ENCODE data around the gene AK8. TPM values are rescaled to one million over a fixed set of nuclear protein-coding genes. Genes with fewer than 3 reads are reported as not detected.

The AK8 gene
- total and polyA plus RNA-seq, 2 donors, result 1.8 to 2.3 TPM

DNA sequence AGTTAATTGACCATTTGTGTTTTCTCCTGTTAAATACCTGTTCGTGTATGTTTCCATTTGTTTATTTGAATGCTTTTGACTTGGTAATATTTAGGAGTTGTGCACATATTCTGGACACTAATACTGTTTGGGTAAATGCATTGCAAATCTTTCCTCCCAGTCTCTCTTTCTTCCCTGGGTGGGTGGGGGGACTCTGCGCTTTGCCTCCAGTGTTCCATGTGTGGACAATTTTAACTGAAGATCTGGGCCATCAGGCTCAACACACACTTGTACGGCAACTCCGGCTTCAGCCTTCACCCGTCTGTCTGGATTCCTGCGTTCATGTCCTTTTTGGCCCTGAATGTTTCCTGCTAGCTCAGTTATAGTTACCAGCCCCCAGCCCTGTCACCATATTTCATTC lies 167.8 kb downstream of the AK8 start:
- WGBS, result 90% methylated on average over 6 of the region's 6 CpGs
- no peak overlapping the region for H3K4me3 ChIP-seq (ENCODE audit: low read length in 2 of 2)
- DNase-seq (ENCODE audit: low read depth in 6 of 9, low spot score in 9 of 9), result no peak
- H3K4me1 ChIP-seq (ENCODE audit: control insufficient read depth in 2 of 2, insufficient read depth in 2 of 2, low read length in 2 of 2), result no peaks in the 10 kb centered on the region
- no peaks in the 10 kb centered on the region for H3K36me3 ChIP-seq (ENCODE audit: control insufficient read depth in 2 of 2, insufficient read depth in 2 of 2, low read length in 1 of 2)
- no peak overlapping the region for H3K27ac ChIP-seq (ENCODE audit: low read depth in 1 of 2, low read length in 1 of 2)
- peaks cover 0 to 12% of the 10 kb centered on the region in 2 donors for H3K27me3 ChIP-seq (ENCODE audit: control insufficient read depth in 2 of 2, insufficient read depth in 1 of 2, low read length in 1 of 2)
- H3K9me3 ChIP-seq (ENCODE audit: control insufficient read depth in 2 of 2, insufficient read depth in 1 of 2, low read length in 1 of 2), result no peaks in the 10 kb centered on the region

DNA sequence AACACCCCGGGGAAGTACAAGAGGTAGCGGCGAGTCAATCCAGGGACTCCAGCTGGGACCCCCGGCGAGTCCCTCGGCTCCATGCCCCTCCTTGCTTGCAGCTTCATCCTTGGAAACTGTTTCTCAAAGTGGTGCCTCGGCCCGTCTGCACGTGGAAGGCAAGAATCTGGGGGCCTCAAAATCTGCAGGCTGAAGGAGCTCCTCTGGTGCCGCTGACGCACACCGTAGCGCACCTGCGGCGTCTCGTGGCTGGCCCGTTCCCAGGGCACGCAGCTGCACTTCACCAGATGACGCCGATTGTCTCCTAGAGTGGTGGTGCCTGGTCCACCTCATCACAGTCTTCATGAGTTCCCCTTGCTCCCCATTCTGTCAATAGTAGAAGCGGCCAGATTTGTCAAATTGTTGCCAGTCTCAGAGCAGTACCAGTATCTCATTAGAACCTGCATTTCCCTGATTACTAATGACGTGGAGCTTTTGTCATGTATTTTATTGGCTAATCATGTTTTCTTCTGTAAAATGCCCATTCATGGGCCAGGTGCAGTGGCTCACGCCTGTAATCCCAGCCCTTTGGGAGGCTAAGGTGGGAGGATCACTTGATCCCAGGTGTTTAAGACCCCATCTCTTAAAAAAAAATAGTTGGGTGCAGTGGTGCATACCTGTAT lies 169.2 kb downstream of the AK8 start:
- Histone ChIP-seq H3K4me1 (ENCODE audit: control insufficient read depth in 2 of 2, insufficient read depth in 2 of 2, low read length in 2 of 2) (no peaks in the 10 kb centered on the region), H3K27me3 (ENCODE audit: control insufficient read depth in 2 of 2, insufficient read depth in 1 of 2, low read length in 1 of 2) (peaks cover 0 to 14% of the 10 kb centered on the region in 2 donors), H3K27ac (ENCODE audit: low read depth in 1 of 2, low read length in 1 of 2) (no peak overlapping the region), H3K36me3 (ENCODE audit: control insufficient read depth in 2 of 2, insufficient read depth in 2 of 2, low read length in 1 of 2) (no peaks in the 10 kb centered on the region), H3K9me3 (ENCODE audit: control insufficient read depth in 2 of 2, insufficient read depth in 1 of 2, low read length in 1 of 2) (no peaks in the 10 kb centered on the region), H3K4me3 (ENCODE audit: low read length in 2 of 2) (no peak overlapping the region)
- WGBS, result 93% methylated on average over 23 of the region's 23 CpGs
- no peak for DNase-seq (ENCODE audit: low read depth in 6 of 9, low spot score in 9 of 9)

DNA sequence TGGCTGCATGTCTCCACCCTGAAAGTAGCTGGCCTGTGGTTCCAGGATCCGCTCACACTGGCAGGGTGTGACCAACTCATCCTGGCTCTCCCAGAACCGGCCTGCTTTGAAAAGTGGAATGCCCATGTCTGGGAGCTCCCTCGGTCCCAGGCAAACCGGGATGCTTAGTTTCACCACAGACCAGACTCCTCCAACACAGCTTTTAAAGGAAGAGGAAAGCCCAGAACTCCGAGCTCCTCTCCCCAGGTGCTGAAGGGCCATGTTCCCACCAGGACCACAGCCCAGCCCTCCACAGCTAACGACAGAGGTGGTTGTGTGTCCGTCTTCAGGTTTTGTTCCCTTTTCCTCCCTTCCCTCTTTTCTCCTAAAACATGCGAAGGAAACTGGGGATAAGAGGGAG lies 169.8 kb downstream of the AK8 start:
- Histone ChIP-seq H3K9me3 (ENCODE audit: control insufficient read depth in 2 of 2, insufficient read depth in 1 of 2, low read length in 1 of 2) (no peaks in the 10 kb centered on the region), H3K36me3 (ENCODE audit: control insufficient read depth in 2 of 2, insufficient read depth in 2 of 2, low read length in 1 of 2) (no peaks in the 10 kb centered on the region), H3K4me1 (ENCODE audit: control insufficient read depth in 2 of 2, insufficient read depth in 2 of 2, low read length in 2 of 2) (no peaks in the 10 kb centered on the region), H3K27me3 (ENCODE audit: control insufficient read depth in 2 of 2, insufficient read depth in 1 of 2, low read length in 1 of 2) (peaks cover 0 to 14% of the 10 kb centered on the region in 2 donors), H3K27ac (ENCODE audit: low read depth in 1 of 2, low read length in 1 of 2) (no peak overlapping the region), H3K4me3 (ENCODE audit: low read length in 2 of 2) (no peak overlapping the region)
- 93% methylated on average over 8 of the region's 8 CpGs for WGBS
- no peak for DNase-seq (ENCODE audit: low read depth in 6 of 9, low spot score in 9 of 9)

DNA sequence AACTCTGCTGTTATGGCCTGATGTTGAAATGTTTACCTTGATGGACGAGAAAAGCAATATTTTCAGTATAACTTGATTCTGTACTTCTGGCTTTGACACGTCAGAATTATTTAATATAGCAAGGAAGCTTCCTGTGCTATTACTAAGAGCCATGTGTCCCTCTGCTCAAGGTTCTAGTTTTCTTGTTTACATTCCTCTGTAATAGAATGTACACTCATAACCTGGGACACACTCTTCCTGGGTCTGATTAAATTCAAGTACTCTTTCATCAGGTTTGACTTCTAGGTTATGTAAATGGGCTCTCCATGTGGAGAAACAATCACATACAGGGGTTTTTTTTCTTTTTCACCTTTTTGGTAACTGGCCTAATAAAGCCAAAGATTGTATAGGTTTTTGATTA lies 174.7 kb downstream of the AK8 start:
- WGBS, result 80% methylated on average over 2 of the region's 2 CpGs
- no peak overlapping the region for H3K27ac ChIP-seq (ENCODE audit: low read depth in 1 of 2, low read length in 1 of 2)
- peaks cover 0 to 3% of the 10 kb centered on the region in 2 donors for H3K27me3 ChIP-seq (ENCODE audit: control insufficient read depth in 2 of 2, insufficient read depth in 1 of 2, low read length in 1 of 2)
- H3K9me3 ChIP-seq (ENCODE audit: control insufficient read depth in 2 of 2, insufficient read depth in 1 of 2, low read length in 1 of 2), result no peaks in the 10 kb centered on the region
- DNase-seq (ENCODE audit: low read depth in 6 of 9, low spot score in 9 of 9), result no peak
- no peaks in the 10 kb centered on the region for H3K36me3 ChIP-seq (ENCODE audit: control insufficient read depth in 2 of 2, insufficient read depth in 2 of 2, low read length in 1 of 2)
- no peak overlapping the region for H3K4me3 ChIP-seq (ENCODE audit: low read length in 2 of 2)
- H3K4me1 ChIP-seq (ENCODE audit: control insufficient read depth in 2 of 2, insufficient read depth in 2 of 2, low read length in 2 of 2), result no peaks in the 10 kb centered on the region

DNA sequence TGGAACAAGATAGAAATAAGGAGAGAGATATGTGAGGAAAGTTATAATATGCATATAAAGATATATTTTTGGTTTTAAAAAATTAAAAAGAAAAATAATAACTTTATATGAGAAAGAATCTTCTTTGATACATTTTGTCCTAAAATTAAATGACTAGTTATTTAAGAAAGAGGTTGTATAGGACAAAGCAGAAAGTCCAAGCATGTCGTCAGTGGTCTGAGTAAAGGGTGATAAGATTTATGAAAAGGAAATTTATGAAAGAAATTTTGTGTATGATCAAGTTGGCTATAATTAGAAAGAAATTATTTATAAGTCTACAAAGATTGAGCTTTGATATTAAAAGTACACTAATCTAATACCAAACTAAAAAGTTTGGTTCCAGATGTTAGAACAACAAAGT lies 175.8 kb downstream of the AK8 start:
- Histone ChIP-seq H3K27ac (ENCODE audit: low read depth in 1 of 2, low read length in 1 of 2) (no peak overlapping the region), H3K4me3 (ENCODE audit: low read length in 2 of 2) (no peak overlapping the region), H3K9me3 (ENCODE audit: control insufficient read depth in 2 of 2, insufficient read depth in 1 of 2, low read length in 1 of 2) (no peaks in the 10 kb centered on the region), H3K36me3 (ENCODE audit: control insufficient read depth in 2 of 2, insufficient read depth in 2 of 2, low read length in 1 of 2) (no peaks in the 10 kb centered on the region), H3K4me1 (ENCODE audit: control insufficient read depth in 2 of 2, insufficient read depth in 2 of 2, low read length in 2 of 2) (no peaks in the 10 kb centered on the region), H3K27me3 (ENCODE audit: control insufficient read depth in 2 of 2, insufficient read depth in 1 of 2, low read length in 1 of 2) (peaks cover 0 to 3% of the 10 kb centered on the region in 2 donors)
- 33% methylated on average over 1 of the region's 1 CpG for WGBS
- DNase-seq (ENCODE audit: low read depth in 6 of 9, low spot score in 9 of 9), result no peak

DNA sequence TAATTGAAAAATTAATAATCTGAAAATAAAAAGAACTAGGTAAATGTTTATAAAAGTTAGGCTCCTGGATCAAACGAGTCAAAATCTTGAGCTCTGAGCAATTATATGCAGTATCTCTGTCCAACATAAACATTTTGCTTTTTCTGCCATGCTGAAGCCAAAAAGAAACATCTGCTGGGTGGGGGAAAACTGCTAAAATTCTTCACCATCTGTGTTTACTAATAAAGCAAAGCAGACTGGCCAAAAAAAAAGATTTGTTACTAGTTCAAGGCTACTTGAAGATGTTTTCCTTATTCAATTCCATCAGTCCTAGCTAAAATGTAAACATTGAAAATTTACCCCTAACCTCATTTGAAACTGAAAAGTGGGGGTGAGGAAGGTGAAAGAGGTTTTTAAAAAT lies 178.1 kb downstream of the AK8 start:
- WGBS, result 84% methylated on average over 1 of the region's 1 CpG

DNA sequence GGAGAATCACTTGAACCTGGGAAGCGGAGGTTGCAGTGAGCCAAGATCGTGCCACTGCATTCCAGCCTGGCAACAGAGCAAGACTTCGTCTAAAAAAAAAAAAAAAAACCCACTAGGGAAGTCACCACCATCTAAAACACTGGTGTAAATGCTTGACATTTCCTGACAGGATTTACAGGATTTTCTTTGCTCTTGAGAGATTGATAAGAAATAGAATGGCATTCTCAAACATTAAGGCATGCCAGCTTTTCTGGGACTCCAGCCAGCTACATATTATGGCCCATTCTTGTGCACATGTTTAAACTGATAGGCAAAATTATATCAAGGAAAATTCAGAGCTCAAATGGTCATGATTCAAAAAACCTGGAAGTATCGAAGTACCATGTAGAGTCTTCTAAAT lies 179.1 kb downstream of the AK8 start:
- Histone ChIP-seq H3K4me1 (ENCODE audit: control insufficient read depth in 2 of 2, insufficient read depth in 2 of 2, low read length in 2 of 2) (no peaks in the 10 kb centered on the region), H3K4me3 (ENCODE audit: low read length in 2 of 2) (no peak overlapping the region), H3K27me3 (ENCODE audit: control insufficient read depth in 2 of 2, insufficient read depth in 1 of 2, low read length in 1 of 2) (no peaks in the 10 kb centered on the region), H3K27ac (ENCODE audit: low read depth in 1 of 2, low read length in 1 of 2) (no peak overlapping the region), H3K9me3 (ENCODE audit: control insufficient read depth in 2 of 2, insufficient read depth in 1 of 2, low read length in 1 of 2) (peaks cover 0 to 6% of the 10 kb centered on the region in 2 donors), H3K36me3 (ENCODE audit: control insufficient read depth in 2 of 2, insufficient read depth in 2 of 2, low read length in 1 of 2) (no peaks in the 10 kb centered on the region)
- 61% methylated on average over 4 of the region's 4 CpGs for WGBS
- DNase-seq (ENCODE audit: low read depth in 6 of 9, low spot score in 9 of 9), result no peak

More for the DNA sequence above, 178.1 kb downstream of the AK8 start:
- no peaks in the 10 kb centered on the region for H3K4me1 ChIP-seq (ENCODE audit: control insufficient read depth in 2 of 2, insufficient read depth in 2 of 2, low read length in 2 of 2)
- H3K4me3 ChIP-seq (ENCODE audit: low read length in 2 of 2), result no peak overlapping the region
- no peak overlapping the region for H3K27ac ChIP-seq (ENCODE audit: low read depth in 1 of 2, low read length in 1 of 2)
- no peaks in the 10 kb centered on the region for H3K36me3 ChIP-seq (ENCODE audit: control insufficient read depth in 2 of 2, insufficient read depth in 2 of 2, low read length in 1 of 2)
- H3K9me3 ChIP-seq (ENCODE audit: control insufficient read depth in 2 of 2, insufficient read depth in 1 of 2, low read length in 1 of 2), result peaks cover 0 to 6% of the 10 kb centered on the region in 2 donors
- DNase-seq (ENCODE audit: low read depth in 6 of 9, low spot score in 9 of 9), result no peak
- H3K27me3 ChIP-seq (ENCODE audit: control insufficient read depth in 2 of 2, insufficient read depth in 1 of 2, low read length in 1 of 2), result no peaks in the 10 kb centered on the region

DNA sequence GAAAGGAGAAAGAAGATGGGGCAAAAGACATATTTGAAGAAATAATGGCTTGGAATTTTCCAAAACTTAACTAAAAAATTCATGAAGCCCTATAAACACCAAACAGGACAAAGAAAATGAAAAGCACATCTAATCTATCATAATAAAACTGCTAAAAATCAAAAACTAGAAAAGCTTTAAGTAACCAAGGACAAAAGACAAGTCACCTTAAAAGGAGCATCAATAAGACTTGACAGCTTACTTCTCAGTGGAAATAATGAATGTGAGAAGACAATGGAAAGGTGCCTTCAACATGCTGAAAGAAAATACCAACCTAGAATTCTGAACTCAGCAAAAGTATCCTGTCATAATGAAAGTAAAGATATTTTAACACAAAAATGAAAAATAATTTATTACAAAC lies 180.9 kb downstream of the AK8 start:
- Histone ChIP-seq H3K36me3 (ENCODE audit: control insufficient read depth in 2 of 2, insufficient read depth in 2 of 2, low read length in 1 of 2) (peaks cover 0 to 2% of the 10 kb centered on the region in 2 donors), H3K4me1 (ENCODE audit: control insufficient read depth in 2 of 2, insufficient read depth in 2 of 2, low read length in 2 of 2) (no peaks in the 10 kb centered on the region), H3K4me3 (ENCODE audit: low read length in 2 of 2) (no peak overlapping the region), H3K27ac (ENCODE audit: low read depth in 1 of 2, low read length in 1 of 2) (no peak overlapping the region), H3K27me3 (ENCODE audit: control insufficient read depth in 2 of 2, insufficient read depth in 1 of 2, low read length in 1 of 2) (no peaks in the 10 kb centered on the region), H3K9me3 (ENCODE audit: control insufficient read depth in 2 of 2, insufficient read depth in 1 of 2, low read length in 1 of 2) (peaks cover 0 to 6% of the 10 kb centered on the region in 2 donors)
- DNase-seq (ENCODE audit: low read depth in 6 of 9, low spot score in 9 of 9), result no peak

DNA sequence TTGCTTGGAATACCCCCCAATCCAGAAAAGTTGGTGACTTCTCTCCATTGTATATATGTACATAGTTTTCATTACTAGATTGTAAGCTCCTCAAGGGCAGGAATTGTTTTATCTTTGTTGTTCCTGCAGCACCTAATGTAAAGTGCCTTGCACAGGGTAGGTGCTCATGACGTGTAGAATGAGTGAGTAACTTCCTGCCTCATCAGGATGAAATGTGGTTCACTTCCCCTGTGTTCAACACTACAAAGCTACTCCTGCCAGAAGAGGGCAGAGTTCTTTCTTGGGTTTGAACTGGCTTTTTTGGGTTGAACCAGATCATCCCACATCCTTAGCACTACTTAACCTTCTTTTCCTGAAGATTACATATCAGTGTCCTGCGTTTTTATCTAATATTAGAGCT lies 183.9 kb downstream of the AK8 start:
- H3K9me3 ChIP-seq (ENCODE audit: control insufficient read depth in 2 of 2, insufficient read depth in 1 of 2, low read length in 1 of 2), result peaks cover 0 to 6% of the 10 kb centered on the region in 2 donors
- no peak overlapping the region for H3K4me3 ChIP-seq (ENCODE audit: low read length in 2 of 2)
- H3K27ac ChIP-seq (ENCODE audit: low read depth in 1 of 2, low read length in 1 of 2), result no peak overlapping the region
- H3K4me1 ChIP-seq (ENCODE audit: control insufficient read depth in 2 of 2, insufficient read depth in 2 of 2, low read length in 2 of 2), result no peaks in the 10 kb centered on the region
- H3K36me3 ChIP-seq (ENCODE audit: control insufficient read depth in 2 of 2, insufficient read depth in 2 of 2, low read length in 1 of 2), result peaks cover 16 to 28% of the 10 kb centered on the region in 2 donors
- peak in 5 of 9 donors; percentile 13 to 64 (median 33) for DNase-seq (ENCODE audit: low read depth in 6 of 9, low spot score in 9 of 9)
- no peaks in the 10 kb centered on the region for H3K27me3 ChIP-seq (ENCODE audit: control insufficient read depth in 2 of 2, insufficient read depth in 1 of 2, low read length in 1 of 2)
- 42% methylated on average over 2 of the region's 2 CpGs for WGBS
